Ishikawa (cell line): Measurements from ENCODE around the gene NTSR1.

Source experiments
- CREB1 ChIP-seq: IDR thresholded peaks from 2 replicates; pipeline ENCODE4 v1.6.1; 2012; ENCODE audit warnings: low read depth
- EP300 ChIP-seq: IDR thresholded peaks from 2 replicates; pipeline ENCODE4 v1.6.1; 2012; ENCODE audit warnings: borderline replicate concordance
- NFIC ChIP-seq: IDR thresholded peaks from 2 replicates; pipeline ENCODE4 v1.6.1; 2012
- TAF1 ChIP-seq: IDR thresholded peaks from 2 replicates; pipeline ENCODE4 v1.6.1; 2012; ENCODE audit warnings: low read depth, mild to moderate bottlenecking
- TEAD4 ChIP-seq: IDR thresholded peaks from 2 replicates; pipeline ENCODE4 v1.6.1; 2012
- USF1 ChIP-seq: IDR thresholded peaks from 2 replicates; pipeline ENCODE4 v1.6.1; 2012
- YY1 ChIP-seq: IDR thresholded peaks from 2 replicates; pipeline ENCODE4 v1.6.1; 2012; ENCODE audit warnings: low read depth
- TF ChIP-seq, protein P1 (sequence below): IDR thresholded peaks from 2 replicates; pipeline ENCODE4 v1.6.1; 2012; ENCODE audit warnings: low read depth, mild to moderate bottlenecking

DNA sequence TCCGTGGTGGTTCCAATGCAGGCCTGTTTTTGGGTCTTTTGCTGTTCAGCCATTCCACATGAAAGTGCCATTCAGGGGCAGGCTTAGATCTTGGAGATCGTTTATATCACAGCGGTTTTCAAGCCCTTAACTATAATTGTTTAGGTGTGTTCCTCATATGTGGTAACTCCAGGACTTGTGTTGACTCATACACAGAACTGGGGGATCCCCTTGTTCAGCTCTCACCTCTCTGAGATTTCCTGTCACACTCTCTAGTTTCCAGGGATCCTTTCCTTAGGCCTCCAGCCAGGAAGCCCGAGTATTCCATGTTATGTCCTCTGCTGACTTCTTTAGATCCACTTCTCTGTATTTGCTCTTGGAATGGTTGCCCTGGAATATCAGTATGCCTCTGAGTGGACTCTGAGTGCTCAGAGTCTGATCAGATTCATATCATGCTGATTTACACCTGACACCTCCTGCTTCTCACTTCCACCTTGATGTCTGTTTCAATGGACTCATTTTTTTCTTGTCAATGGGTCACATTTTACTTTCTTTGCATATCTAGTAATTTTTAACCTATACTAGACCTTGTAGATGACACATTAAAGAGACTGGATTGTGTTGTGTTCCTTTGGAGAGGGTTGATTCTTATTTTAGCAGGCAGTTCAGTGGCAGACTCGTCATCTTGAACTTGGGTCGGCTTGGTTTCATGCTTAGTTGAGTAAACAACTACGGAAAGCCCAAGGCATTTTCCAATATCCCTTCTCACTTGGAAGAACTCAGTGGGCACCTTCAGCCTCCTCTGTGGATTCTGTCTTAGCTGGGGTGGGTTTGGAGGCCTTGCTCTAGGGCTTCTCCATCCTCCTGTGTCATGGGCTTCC lies 13.1 kb downstream of the NTSR1 start:
- TF ChIP-seq EP300 (no peak), YY1 (no peak), TEAD4 (no peak), USF1 (no peak), NFIC (no peak), CREB1 (no peak), TAF1 (no peak)
- TF ChIP-seq, protein P1, sequence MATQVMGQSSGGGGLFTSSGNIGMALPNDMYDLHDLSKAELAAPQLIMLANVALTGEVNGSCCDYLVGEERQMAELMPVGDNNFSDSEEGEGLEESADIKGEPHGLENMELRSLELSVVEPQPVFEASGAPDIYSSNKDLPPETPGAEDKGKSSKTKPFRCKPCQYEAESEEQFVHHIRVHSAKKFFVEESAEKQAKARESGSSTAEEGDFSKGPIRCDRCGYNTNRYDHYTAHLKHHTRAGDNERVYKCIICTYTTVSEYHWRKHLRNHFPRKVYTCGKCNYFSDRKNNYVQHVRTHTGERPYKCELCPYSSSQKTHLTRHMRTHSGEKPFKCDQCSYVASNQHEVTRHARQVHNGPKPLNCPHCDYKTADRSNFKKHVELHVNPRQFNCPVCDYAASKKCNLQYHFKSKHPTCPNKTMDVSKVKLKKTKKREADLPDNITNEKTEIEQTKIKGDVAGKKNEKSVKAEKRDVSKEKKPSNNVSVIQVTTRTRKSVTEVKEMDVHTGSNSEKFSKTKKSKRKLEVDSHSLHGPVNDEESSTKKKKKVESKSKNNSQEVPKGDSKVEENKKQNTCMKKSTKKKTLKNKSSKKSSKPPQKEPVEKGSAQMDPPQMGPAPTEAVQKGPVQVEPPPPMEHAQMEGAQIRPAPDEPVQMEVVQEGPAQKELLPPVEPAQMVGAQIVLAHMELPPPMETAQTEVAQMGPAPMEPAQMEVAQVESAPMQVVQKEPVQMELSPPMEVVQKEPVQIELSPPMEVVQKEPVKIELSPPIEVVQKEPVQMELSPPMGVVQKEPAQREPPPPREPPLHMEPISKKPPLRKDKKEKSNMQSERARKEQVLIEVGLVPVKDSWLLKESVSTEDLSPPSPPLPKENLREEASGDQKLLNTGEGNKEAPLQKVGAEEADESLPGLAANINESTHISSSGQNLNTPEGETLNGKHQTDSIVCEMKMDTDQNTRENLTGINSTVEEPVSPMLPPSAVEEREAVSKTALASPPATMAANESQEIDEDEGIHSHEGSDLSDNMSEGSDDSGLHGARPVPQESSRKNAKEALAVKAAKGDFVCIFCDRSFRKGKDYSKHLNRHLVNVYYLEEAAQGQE, result no peak
